GM21529 (cell line): ENCODE measurements around the gene FAM168A.

Experiments
- ATAC-seq: cut with Tn5 transposase; IDR thresholded peaks from one replicate; pipeline ENCODE4 v1.9.1; 2021; ENCODE audit not compliant: unreplicated experiment

Gene FAM168A

GRCh38 chr11:73350908-73351636, 246.8 kb downstream of the FAM168A start:
- ATAC-seq: no peak
